Adrenal gland (tissue), 5 donors: Measurements from ENCODE around the gene PRKCB.
"Not testable (repeated sequence)": the region's sequence is repeated elsewhere in the genome, so short reads cannot be mapped to it uniquely, and the experiment has no call there.

Source experiments
- POLR2A ChIP-seq, 2 donors: fragments of 450-650 bp; IDR thresholded peaks; one replicate each; pipeline ENCODE4 v1.6.1; 2017; ENCODE audit warnings: antibody characterized with exemption in 2 of 2, mild to moderate bottlenecking in 2 of 2, moderate library complexity in 1 of 2
- TF ChIP-seq, protein P1 (sequence below), 6 experiments: fragments of 450-650 bp in 4 of 6; fragments of 200-600 bp in 2 of 6; sonication (generic) in 1 of 6; IDR thresholded peaks; 1 replicate in 5 of 6; 2 replicates in 1 of 6; pipeline versions ENCODE4 v1.5.1 to v1.8.0; 2016 to 2021; ENCODE audit warnings: antibody characterized with exemption in 6 of 6, mild to moderate bottlenecking in 2 of 6, moderate library complexity in 1 of 6
- donor health status: DM: no; HTN: no; CAD: no.

DNA sequence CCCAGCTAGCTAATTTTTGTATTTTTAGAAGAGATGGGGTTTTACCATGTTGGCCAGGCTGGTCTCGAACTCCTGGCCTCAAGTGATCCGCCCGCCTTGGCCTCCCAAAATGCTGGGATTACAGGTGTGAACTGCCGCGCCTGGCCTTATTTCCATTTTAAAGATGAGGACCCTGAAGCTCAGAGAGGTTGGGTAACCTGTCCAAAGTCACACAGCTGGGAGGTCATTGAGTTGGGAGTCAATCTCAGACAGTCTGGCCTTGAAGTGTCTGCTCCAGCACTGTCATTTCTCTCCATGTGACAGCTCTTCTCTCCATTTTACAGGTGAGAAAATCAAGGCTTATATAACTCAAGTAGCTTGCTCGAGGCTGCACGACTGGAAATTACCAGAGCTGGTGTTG lies 179.2 kb downstream of the PRKCB start:
- TF ChIP-seq, protein P1, sequence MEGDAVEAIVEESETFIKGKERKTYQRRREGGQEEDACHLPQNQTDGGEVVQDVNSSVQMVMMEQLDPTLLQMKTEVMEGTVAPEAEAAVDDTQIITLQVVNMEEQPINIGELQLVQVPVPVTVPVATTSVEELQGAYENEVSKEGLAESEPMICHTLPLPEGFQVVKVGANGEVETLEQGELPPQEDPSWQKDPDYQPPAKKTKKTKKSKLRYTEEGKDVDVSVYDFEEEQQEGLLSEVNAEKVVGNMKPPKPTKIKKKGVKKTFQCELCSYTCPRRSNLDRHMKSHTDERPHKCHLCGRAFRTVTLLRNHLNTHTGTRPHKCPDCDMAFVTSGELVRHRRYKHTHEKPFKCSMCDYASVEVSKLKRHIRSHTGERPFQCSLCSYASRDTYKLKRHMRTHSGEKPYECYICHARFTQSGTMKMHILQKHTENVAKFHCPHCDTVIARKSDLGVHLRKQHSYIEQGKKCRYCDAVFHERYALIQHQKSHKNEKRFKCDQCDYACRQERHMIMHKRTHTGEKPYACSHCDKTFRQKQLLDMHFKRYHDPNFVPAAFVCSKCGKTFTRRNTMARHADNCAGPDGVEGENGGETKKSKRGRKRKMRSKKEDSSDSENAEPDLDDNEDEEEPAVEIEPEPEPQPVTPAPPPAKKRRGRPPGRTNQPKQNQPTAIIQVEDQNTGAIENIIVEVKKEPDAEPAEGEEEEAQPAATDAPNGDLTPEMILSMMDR (IDR thresholded peaks at IDR 0.05), result not testable (repeated sequence)
- not testable (repeated sequence) for TF ChIP-seq POLR2A (IDR thresholded peaks at IDR 0.05)
